Measurements from ENCODE around the gene LDOC1.

- TF ChIP-seq MLX (CRISPR knock-in tag; IDR thresholded peaks at IDR 0.05) (no peak), PRDM15 (CRISPR knock-in tag; IDR thresholded peaks at IDR 0.05) (no peak), CTCF (IDR thresholded peaks at IDR 0.05) (no peak), ZBTB43 (CRISPR knock-in tag; IDR thresholded peaks at IDR 0.05) (no peak), NFE2L1 (CRISPR knock-in tag; IDR thresholded peaks at IDR 0.05) (no peak), STAT6 (CRISPR knock-in tag; conservative IDR thresholded peaks at IDR 0.05; ENCODE audit: low read depth) (no peak), TP53 (CRISPR knock-in tag; IDR thresholded peaks at IDR 0.05) (no peak), GRHL2 (CRISPR knock-in tag; IDR thresholded peaks at IDR 0.05; ENCODE audit: insufficient replicate concordance, severe bottlenecking) (no peak), TEAD4 (CRISPR knock-in tag; IDR thresholded peaks at IDR 0.05) (no peak), NR2C2 (CRISPR knock-in tag; IDR thresholded peaks at IDR 0.05) (no peak), E2F4 (CRISPR knock-in tag; IDR thresholded peaks at IDR 0.05; ENCODE audit: borderline replicate concordance, low read depth) (no peak), IRF1 (CRISPR knock-in tag; IDR thresholded peaks at IDR 0.05) (no peak), JUN (CRISPR knock-in tag; IDR thresholded peaks at IDR 0.05) (no peak), ATF2 (CRISPR knock-in tag; IDR thresholded peaks at IDR 0.05; ENCODE audit: borderline replicate concordance, low read depth) (no peak)
These were observed 8.4 kb upstream of the LDOC1 start for GRCh38 chrX:141185366-141185765.
